GM23338 (cell line): ENCODE results near the gene LRP1B. TPM values are rescaled to one million over a fixed set of nuclear protein-coding genes. Genes with fewer than 3 reads are reported as not detected.

Experiments
- ATAC-seq: fragments of 200-7000 bp; cut with Tn5 transposase; 3 replicates; pipeline ENCODE4 v1.9.1; 2020
- DNase-seq: peaks from one replicate; pipeline ENCODE4 v3.0.0-alpha.2; 2015; ENCODE audit warnings: low spot score
- H2AFZ ChIP-seq: fragments of 200-600 bp; sonication (generic); 2 replicates; pipeline ENCODE4 v1.8.0; 2016; ENCODE audit warnings: antibody characterized with exemption, mild to moderate bottlenecking, moderate library complexity
- H3F3A ChIP-seq: fragments of 200-600 bp; sonication (generic); replicated peaks from 2 replicates; pipeline ENCODE4 v1.8.0; 2017; ENCODE audit warnings: antibody characterized with exemption, mixed run types, low read depth
- H3K27ac ChIP-seq: fragments of 200-600 bp; sonication (generic); 2 replicates; pipeline ENCODE4 v1.6.1; 2016; ENCODE audit warnings: low read depth
- H3K27me3 ChIP-seq: fragments of 200-600 bp; sonication (generic); 2 replicates; pipeline ENCODE4 v1.8.0; 2016; ENCODE audit warnings: mild to moderate bottlenecking, mixed run types, moderate library complexity; ENCODE audit not compliant: insufficient read depth
- H3K36me3 ChIP-seq: fragments of 200-600 bp; sonication (generic); 2 replicates; pipeline ENCODE4 v1.8.0; 2016; ENCODE audit warnings: mild to moderate bottlenecking; ENCODE audit not compliant: insufficient read depth
- H3K4me1 ChIP-seq: fragments of 200-600 bp; sonication (generic); 2 replicates; pipeline ENCODE4 v1.8.0; 2016; ENCODE audit warnings: mild to moderate bottlenecking, moderate library complexity; ENCODE audit not compliant: insufficient read depth
- H3K4me2 ChIP-seq: fragments of 200-600 bp; sonication (generic); 2 replicates; pipeline ENCODE4 v1.7.1; 2017; ENCODE audit warnings: mixed run types
- H3K4me3 ChIP-seq: fragments of 200-600 bp; sonication (generic); 2 replicates; pipeline ENCODE4 v1.6.1; 2016; ENCODE audit warnings: mixed run types
- H3K79me2 ChIP-seq: fragments of 200-600 bp; sonication (generic); replicated peaks from 2 replicates; pipeline ENCODE4 v1.8.0; 2017; ENCODE audit warnings: mild to moderate bottlenecking; ENCODE audit not compliant: insufficient read depth
- H3K9me2 ChIP-seq: fragments of 200-600 bp; sonication (generic); 2 replicates; pipeline ENCODE4 v1.8.0; 2017; ENCODE audit not compliant: insufficient read depth
- H4K20me1 ChIP-seq: fragments of 200-600 bp; sonication (generic); replicated peaks from 2 replicates; pipeline ENCODE4 v1.8.0; 2017; ENCODE audit warnings: mild to moderate bottlenecking; ENCODE audit not compliant: insufficient read depth
- H3K27ac Mint-ChIP-seq: 2 replicates; pipeline ENCODE4 v1.8.0; 2020; ENCODE audit warnings: inconsistent platforms, mild to moderate bottlenecking, moderate library complexity, mixed read lengths
- H3K27me3 Mint-ChIP-seq: 3 replicates; pipeline ENCODE4 v1.8.0; 2022; ENCODE audit warnings: low read depth, mild to moderate bottlenecking, moderate library complexity, mixed read lengths, inconsistent platforms; ENCODE audit not compliant: insufficient read depth, poor library complexity
- H3K36me3 Mint-ChIP-seq: 3 replicates; pipeline ENCODE4 v1.8.0; 2021; ENCODE audit warnings: low read depth, mild to moderate bottlenecking, inconsistent platforms, moderate library complexity, mixed read lengths
- H3K4me1 Mint-ChIP-seq: 3 replicates; pipeline ENCODE4 v1.8.0; 2020; ENCODE audit warnings: mild to moderate bottlenecking, inconsistent platforms, mixed read lengths
- H3K4me3 Mint-ChIP-seq: 3 replicates; pipeline ENCODE4 v1.8.0; 2021; ENCODE audit warnings: moderate library complexity, mild to moderate bottlenecking, inconsistent platforms, mixed read lengths
- H3K9me3 Mint-ChIP-seq: 3 replicates; pipeline ENCODE4 v1.8.0; 2020; ENCODE audit warnings: moderate library complexity, mild to moderate bottlenecking, inconsistent platforms, mixed read lengths
- CREB1 ChIP-seq: fragments of 250-450 bp; sonication (Bioruptor Pico); IDR thresholded peaks from 2 replicates; pipeline ENCODE4 v1.5.0; 2020; ENCODE audit warnings: low read depth, mild to moderate bottlenecking, moderate library complexity
- ETS1 ChIP-seq: IDR thresholded peaks from 2 replicates; pipeline ENCODE4 v1.6.1; 2016; ENCODE audit warnings: antibody characterized with exemption
- EZH2phosphoT487 ChIP-seq: fragments of 200-600 bp; sonication (generic); IDR thresholded peaks from one replicate; pipeline ENCODE4 v1.8.1; 2018; ENCODE audit warnings: antibody characterized with exemption; ENCODE audit not compliant: unreplicated experiment
- JUNB ChIP-seq: IDR thresholded peaks from one replicate; pipeline ENCODE4 v1.6.1; 2016; ENCODE audit warnings: antibody characterized with exemption; ENCODE audit not compliant: unreplicated experiment
- NANOG ChIP-seq: IDR thresholded peaks from 2 replicates; pipeline ENCODE4 v1.6.1; 2016; ENCODE audit warnings: antibody characterized with exemption, borderline replicate concordance
- POLR2AphosphoS5 ChIP-seq: IDR thresholded peaks from 2 replicates; pipeline ENCODE4 v1.6.1; 2016; ENCODE audit warnings: antibody characterized with exemption, low read depth
- ZNF462 ChIP-seq: fragments of 250-450 bp; sonication (Bioruptor Pico); IDR thresholded peaks from 2 replicates; pipeline ENCODE4 v1.5.0; 2020; ENCODE audit warnings: mild to moderate bottlenecking, moderate library complexity
- polyA plus RNA-seq: library from polyadenylated mRNA; unstranded; fragments of >200 nt; fragmentation: Nextera tagmentation; extraction: Ambion mirVana; gene quantifications from 2 replicates; pipeline ENCODE4 v1.2.1, GENCODE V29; 2016
- total RNA-seq: library from RNA; depleted of rRNA; stranded (reverse); fragments of >200 nt; shearing (Covaris generic); gene quantifications from 2 replicates; pipeline ENCODE4 v1.2.3, GENCODE V29; 2014

The LRP1B gene
- total and polyA plus RNA-seq, 2 experiments from 2014 or later, result 0.15 to 0.97 TPM

- H3K4me1 Mint-ChIP-seq, result peaks cover 9% of the 10 kb centered on the region; the same call in 2 of the 3 replicates
- H3K4me2 ChIP-seq, result no peak overlapping the region
- peaks cover 26% of the 10 kb centered on the region for H3K9me2 ChIP-seq
Measured at GRCh38 chr2:141666191-141666590, 464.6 kb downstream of the LRP1B start.

More at GRCh38 chr2:141666191-141666590, 464.6 kb downstream of the LRP1B start:
- H3K79me2 ChIP-seq, result no peaks in the 10 kb centered on the region
- no peak overlapping the region for H3K4me3 ChIP-seq
- H3K36me3 ChIP-seq, result no peaks in the 10 kb centered on the region
- H3K9me3 Mint-ChIP-seq, result peaks cover 11% of the 10 kb centered on the region; the same call in 2 of the 3 replicates
- TF ChIP-seq POLR2AphosphoS5 (no peak), ETS1 (no peak), CREB1 (no peak), ZNF462 (CRISPR knock-in tag) (no peak), NANOG (no peak), EZH2phosphoT487 (no peak), JUNB (no peak)
- H3K4me3 Mint-ChIP-seq, result no peak overlapping the region
- H2AFZ ChIP-seq, result no peak overlapping the region
- no peak overlapping the region for H3K27ac ChIP-seq
- no peaks in the 10 kb centered on the region for H3K27me3 Mint-ChIP-seq
- DNase-seq (no peak), ATAC-seq (no peak)
- H4K20me1 ChIP-seq, result no peaks in the 10 kb centered on the region
- H3K27me3 ChIP-seq, result no peaks in the 10 kb centered on the region
- peaks cover 10% of the 10 kb centered on the region; the same call in 1 of the 3 replicates for H3K36me3 Mint-ChIP-seq
- peaks cover 1% of the 10 kb centered on the region; the same call in 1 of the 2 replicates for H3K4me1 ChIP-seq
- H3K27ac Mint-ChIP-seq, result no peak overlapping the region
- no peaks in the 10 kb centered on the region for H3F3A ChIP-seq
